NCI-H1105 treated with DMSO at 0.1 percent for 48 hours (cell line): ENCODE data around the gene UBL4B.

Experiments used
- DNase-seq: peaks from one replicate; lab custom pipeline; 2025; lab: John Stamatoyannopoulos, UW

UBL4B gene

GRCh38 chr1:110153407-110153950 is 41.2 kb downstream of the UBL4B start:
- DNase-seq = no peak

GRCh38 chr1:110155878-110156522 is 43.8 kb downstream of the UBL4B start:
- DNase-seq = no peak

- DNase-seq = no peak
These were observed 46.0 kb downstream of the UBL4B start for GRCh38 chr1:110158261-110158660.

- DNase-seq = no peak
These were observed 46.9 kb downstream of the UBL4B start for GRCh38 chr1:110159168-110159567.

- DNase-seq = no peak
These were observed 48.4 kb downstream of the UBL4B start for GRCh38 chr1:110160538-110161100.

GRCh38 chr1:110161165-110161564 is 48.9 kb downstream of the UBL4B start:
- no peak for DNase-seq

GRCh38 chr1:110161849-110162248 is 49.6 kb downstream of the UBL4B start:
- peak; percentile 32 for DNase-seq
